ENCODE measurements around the gene RBBP8.

Gene RBBP8

DNA sequence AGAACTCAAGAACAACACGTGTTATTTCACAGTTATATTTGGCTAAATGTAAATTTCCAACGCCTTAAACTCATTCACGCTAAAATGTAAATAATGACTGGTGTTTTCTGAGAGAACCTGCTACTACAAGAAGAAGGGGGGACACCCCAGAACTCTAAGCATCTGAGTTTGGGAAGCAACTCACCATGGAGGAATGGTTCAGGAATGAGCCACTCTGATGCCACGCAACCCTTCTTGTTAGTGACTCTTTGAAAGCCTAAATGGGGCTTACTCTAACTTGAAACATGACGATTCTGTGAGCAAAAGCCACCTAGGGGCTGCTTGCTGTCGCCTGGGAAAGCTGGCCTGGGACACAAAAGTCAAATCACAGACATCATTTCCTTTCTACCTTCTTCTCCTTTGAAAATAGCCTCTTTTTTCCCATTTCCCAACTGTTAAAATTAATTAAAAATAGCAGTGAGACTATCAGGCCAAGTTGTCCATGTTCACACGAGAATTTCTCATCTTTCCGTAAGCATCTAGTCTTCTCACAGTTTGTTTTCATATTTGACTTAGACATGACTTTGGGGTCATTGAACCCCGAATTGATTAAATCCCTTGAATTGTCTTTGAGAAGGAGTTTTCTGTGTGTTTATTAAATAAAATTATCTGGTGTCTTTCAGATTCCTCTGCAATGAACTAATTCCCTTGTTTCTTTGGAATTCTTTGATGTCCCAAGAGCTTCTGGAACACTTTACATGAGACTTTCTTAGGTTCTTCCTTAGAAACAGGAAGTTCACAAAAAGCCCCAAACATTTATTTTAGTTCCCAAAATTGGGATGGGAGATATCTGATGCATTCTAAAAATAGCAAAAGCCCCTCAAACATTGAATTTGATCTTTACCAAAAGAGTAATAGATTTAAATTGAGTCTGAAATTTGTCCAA is 126.7 kb downstream of the RBBP8 start:
- no peak for DNase-seq (ENCODE audit: low read depth in 2 of 2, low spot score in 1 of 2)

DNA sequence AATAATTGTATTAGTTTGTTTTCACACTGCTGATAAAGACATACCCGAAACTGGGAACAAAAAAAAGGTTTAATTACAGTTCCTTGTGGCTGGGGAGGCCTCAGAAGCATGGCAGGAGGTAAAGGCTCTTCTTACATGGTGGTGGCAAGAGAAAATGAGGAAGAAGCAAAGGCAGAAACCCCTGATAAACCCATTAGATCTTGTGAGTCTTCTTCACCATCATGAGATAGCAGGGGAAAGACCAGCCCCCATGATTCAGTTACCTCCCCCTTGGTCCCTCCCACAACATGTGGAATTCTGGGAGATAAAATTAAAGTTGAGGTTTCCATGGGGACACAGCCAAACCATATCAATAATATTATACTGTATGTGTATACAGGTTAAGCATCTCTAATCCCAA is 128.9 kb downstream of the RBBP8 start:
- DNase-seq (ENCODE audit: low read depth in 2 of 2, low spot score in 1 of 2) = no peak

DNA sequence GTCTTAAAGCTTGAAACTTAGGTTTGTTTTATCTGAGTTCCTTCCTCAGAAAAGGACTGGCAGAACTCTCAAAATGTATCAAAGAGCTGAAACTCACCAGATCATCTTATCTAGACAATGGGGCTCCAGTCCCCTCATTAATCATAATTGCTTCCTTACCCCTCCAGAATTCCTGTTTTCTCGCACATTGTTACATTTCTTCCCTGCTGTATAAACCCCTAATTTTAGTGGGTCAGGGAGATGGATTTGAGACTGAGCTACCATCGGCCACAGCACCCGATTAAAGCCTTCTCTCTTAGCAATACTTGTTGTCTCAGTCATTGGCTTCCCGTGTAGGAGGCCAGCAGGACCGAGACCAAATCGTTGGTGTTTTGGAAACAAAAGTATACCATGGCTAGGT is 130.4 kb downstream of the RBBP8 start:
- no peak for DNase-seq (ENCODE audit: low read depth in 2 of 2, low spot score in 1 of 2)

DNA sequence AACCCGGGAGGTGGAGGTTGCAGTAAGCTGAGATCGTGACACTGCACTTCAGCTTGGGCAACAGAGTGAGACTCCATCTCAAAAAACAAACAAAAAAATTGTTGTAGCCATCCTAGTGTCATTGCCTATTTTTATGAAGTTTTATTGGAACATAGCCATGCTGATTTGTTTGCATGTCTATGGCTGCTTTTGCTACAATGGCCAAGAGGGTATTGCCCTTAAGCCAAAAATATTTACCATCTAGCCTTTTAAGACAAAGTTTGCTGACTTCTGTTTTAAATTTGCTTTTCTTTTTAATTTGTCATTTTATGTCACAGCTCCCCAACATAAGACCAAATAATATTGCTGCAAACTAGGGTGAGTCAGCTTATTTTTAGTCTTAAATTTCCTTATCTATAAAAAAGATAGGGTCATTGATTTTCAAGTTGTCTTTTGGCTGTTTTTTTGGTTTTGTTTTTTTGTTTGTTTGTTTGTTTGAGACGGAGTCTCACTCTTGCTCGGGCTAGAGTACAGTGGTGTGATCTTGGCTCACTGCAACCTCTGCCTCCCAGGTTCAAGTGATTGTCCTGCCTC is 132.2 kb downstream of the RBBP8 start:
- DNase-seq (ENCODE audit: low read depth in 2 of 2, low spot score in 1 of 2) = no peak

DNA sequence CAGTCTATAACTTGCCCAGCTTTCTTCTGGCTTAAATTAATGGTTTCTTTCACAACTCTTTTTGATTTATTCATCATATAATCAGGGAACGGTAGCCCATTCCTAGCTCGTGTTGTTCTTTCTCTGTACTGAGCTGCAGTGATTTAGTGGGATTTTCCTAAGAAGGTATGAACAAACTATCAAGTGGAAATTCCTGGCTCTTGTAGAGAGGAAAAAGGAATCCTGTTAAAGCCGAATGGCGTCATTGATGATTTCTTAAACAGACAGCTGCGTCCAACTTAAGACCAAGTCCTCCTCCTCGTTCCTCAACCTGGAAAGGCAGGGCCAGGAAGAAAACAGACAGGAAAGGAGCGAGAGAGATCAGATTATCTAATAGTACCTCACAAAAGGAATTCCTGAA is 132.9 kb downstream of the RBBP8 start:
- no peak for DNase-seq (ENCODE audit: low read depth in 2 of 2, low spot score in 1 of 2)

DNA sequence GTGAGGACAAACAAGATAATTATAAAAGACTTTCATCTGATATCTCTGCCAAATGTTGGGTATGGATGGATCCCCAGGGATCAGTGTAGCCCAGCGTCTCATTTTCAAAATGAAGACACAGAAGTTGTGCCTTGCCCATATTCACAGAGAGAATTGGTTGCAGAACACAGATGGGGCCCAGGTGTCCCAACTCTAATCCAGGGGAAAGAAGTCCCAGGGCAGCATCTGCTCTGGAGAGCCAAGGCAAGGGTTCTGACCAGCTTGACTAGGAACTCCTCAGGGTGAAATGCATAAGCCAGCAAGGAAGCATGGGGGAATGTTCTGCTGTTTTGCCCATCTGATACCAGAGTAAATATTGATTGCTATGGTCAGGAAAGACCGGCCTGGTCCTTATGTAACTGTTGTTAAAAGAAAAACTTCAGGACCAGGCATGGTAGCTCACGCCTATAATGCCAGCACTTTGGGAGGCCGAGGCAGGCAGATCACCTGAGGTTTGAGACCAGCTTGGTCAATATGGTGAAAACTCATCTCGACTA is 133.4 kb downstream of the RBBP8 start:
- DNase-seq (ENCODE audit: low read depth in 2 of 2, low spot score in 1 of 2) = no peak

DNA sequence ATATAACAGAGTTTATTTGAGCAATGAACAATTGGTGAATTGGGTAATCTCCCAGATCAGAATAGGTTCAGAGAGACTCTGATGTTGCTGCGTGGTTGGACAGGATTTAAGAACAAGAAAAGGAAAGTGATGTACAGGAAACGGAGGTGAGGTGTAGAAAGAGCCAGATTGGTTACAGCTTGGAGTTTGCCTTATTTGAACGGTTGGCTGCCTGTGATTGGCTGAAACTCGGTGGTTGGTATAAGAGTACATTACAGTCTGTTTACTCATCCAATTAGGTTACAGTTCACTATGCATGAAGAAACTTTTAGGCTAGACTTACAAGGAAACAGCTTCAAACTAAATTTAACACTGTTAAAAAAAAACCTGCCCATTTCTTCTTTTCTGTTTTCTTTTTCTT is 134.1 kb downstream of the RBBP8 start:
- DNase-seq (ENCODE audit: low read depth in 2 of 2, low spot score in 1 of 2) = no peak

DNA sequence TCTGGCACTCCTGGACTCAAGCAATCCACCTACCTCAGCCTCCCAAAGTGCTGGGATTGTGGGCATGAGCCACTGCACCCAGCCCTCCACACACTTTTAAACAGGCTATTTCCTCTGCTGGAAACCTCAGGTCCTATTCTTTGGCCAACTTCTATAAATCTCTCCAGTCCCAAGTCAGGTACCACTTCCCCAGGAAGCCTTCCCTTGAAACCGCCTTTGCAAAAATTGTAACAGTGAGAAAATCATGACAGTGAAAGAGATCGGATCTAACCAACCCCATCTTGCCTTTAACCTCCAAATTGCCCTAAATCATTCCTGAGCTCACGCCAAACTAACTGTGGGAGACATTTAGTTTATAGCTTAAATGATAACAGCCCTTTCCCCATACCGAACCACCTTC is 134.9 kb downstream of the RBBP8 start:
- DNase-seq (ENCODE audit: low read depth in 2 of 2, low spot score in 1 of 2) = no peak

DNA sequence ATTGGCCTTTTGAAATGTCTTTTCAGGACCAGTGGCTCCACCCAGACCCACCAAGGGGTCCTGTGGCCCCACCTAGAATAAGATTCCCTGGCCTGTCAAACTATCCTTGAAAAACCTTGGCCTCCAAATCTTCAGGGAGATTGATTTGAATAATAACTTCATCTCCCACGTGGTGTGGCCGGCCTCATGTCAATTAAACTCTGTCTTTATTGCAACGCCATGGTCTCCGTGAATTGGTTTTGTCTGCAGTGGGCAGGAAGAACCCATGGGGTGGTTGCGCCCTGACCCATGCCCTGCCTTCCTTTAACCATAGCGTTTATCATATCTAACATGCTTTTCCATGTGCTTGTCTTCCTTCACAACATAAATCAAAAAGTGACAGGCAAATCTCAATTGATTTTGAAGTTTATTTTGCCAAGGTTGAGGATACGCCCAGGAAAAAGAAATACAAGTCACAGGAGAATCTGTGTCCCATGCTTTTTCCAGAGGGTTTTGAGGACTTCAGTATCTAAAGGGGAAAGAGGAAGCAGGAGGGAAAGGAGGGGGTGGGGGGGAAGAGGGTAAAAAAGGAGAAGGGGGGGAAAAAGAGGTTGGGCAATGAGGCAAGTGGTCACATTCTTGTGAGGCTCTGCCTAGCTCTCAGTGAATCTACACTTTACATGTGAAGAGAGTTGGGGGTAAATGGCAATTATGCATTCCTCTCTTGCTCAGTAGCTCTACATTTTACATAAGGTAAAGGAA is 135.6 kb downstream of the RBBP8 start:
- DNase-seq (ENCODE audit: low read depth in 2 of 2, low spot score in 1 of 2) = no peak

DNA sequence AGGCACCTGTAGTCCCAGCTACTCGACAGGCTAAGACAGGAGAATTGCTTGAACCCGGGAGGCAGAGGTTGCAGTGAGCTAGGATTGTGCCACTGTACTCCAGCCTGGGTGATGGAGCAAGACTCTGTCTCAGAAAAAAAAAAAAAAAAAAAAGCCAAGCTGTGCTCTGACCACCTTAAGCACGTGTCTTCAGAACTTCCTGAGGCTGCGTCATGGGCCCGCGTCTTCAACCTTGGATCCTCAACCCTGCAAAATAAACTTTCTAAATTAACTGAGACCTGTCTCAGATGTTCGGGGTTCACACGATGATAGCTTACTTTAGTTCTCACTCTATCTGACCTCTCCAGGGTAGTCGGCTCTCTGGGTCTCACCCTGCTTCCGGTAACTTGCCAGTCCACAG is 136.4 kb downstream of the RBBP8 start:
- peak in 1 of 2 donors; percentile 2 for DNase-seq (ENCODE audit: low read depth in 2 of 2, low spot score in 1 of 2)

DNA sequence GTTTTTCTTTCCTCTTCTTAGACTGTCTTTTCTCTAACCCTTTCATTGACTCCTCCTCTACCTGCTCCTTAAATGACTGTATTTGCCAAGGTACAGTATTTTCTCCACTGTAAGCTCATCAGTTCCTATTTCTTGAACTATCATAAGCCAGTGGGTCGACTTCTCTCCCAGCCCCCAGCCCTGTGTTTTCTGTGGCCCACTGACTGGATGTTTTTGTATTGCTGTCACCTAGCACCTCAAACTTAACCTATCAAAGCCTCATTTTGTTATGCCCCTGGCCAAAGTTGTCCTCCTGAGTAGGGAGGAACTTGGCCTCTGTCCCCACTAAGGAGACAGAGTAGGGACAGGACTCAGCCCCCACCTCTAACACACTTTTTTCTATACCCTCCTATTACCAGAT is 136.8 kb downstream of the RBBP8 start:
- no peak for DNase-seq (ENCODE audit: low read depth in 2 of 2, low spot score in 1 of 2)

DNA sequence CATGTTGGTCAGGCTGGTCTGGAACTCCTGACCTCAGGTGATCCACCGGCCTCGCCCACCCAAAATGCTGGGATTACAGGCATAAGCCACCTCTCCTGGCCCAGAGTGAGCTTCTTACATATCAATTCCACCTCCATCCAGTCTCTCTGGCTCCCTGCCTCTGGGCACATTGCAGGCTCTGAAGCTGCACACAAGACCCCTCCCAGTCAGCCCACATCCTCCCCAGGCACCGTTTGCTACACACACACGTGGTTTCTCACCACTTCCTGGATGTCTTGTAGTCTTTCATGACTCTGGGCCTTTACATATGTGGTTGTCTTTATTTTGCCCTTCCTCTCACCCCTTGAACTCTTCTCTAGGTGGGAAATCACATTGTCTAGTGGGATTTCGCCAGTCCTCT is 138.2 kb downstream of the RBBP8 start:
- DNase-seq (ENCODE audit: low read depth in 2 of 2, low spot score in 1 of 2) = peak; percentile 60 to 67

DNA sequence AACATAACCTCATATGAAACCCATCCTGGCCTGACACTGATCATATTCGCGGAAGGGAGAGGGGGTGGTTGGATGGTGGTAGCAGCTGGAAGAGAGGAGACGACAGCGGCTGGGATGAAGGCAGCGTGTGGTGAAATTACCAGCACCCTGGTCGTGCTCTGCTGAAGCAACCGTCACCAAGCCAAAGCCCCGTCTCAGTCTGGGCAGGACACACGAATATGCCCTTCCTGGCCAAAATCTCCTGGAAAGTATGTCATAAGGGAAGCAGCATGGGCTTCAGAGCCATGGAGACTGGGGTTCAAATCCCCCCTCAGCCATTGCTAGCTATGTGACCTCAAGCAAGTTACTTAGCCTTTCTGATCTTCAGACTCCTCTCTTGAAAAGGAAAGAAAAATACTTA is 139.0 kb downstream of the RBBP8 start:
- DNase-seq (ENCODE audit: low read depth in 2 of 2, low spot score in 1 of 2) = no peak

DNA sequence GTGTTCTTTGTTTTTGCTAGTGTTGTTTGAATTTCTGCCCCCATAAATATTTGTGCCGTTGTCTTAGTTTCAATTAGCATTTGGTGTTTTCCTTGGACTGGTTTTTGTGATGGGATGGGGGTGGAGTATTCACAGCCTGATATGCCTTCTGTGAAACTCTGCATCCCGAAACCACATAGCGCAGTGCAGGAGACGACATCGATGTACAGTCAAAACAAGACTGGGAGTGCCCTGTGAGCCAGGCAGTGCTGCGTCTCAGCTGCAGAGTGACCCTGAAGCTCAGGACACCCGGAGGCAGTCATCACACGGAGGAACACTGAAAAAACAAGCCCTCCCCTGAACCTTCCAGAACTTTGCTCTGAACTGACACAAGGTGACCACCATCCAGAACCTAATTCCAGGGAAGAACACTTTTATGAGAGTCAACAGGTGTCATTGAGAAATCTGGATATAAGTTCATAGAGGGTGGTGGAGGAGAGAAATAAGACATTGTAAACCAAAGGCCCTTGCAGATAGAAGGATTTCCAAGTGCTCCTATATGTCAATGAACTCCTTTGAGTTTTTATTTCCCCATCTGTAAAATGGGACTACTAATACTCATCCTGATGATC is 141.0 kb downstream of the RBBP8 start:
- DNase-seq (ENCODE audit: low read depth in 2 of 2, low spot score in 1 of 2) = no peak
